ENCODE data around the gene PGLYRP4. TPM values are rescaled to one million over a fixed set of nuclear protein-coding genes. Genes with fewer than 3 reads are reported as not detected.

Gene PGLYRP4
- total RNA-seq, 6 experiments from 2014 or later = not detected

DNA sequence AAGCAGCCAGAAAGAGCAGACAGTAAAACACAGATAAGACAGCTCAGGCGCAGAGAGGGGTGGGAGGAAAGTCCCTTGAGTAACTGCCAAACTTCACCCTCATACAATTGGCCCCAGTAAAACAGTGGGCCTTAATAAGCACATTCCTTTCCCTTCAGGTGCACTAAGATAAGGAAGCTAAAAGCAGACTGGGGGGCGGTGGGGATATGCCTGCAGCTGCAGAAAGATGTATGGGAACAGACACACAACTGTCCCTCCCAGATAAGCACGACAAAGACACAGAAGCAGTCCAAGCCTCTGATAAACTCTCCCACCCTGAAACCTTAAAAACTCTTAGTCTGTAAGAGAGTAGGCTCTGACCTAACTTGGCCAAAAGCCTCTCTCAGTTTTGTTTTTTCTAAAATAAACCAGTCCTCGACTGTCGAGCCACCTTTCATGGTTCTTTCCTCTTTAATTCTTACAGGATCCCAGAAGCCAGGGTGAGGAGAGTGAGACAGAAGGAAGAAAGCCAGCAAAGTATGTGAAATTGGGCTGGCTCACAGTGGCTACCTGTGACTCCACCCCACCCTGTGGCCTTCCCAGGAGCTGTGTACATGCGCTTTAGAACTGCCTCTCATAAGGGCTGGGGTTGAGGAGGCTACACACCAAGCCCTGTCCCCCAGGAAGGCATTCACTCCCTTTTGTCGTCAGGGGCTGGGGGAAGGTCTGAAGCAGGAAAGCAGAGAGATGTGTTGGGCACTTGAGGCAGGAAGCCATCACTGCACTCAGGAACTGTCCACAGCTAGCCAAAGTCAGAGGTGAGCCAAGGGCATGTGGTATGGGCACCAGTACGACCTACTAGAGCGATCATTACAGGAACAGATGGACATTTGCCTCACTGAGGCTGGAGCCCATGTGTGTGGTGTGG lies 4.6 kb downstream of the PGLYRP4 start:
- no peak overlapping the region for H3K4me3 ChIP-seq
- no peaks in the 10 kb centered on the region for H3K36me3 ChIP-seq
- ATAC-seq (no peak), DNase-seq (no peak)
- WGBS (ENCODE audit: insufficient coverage, low coverage, low lambda C conversion rate, missing lambda C conversion rate) = 30% methylated on average over 7 of the region's 9 CpGs
- H3K27me3 ChIP-seq = no peaks in the 10 kb centered on the region
- no peak overlapping the region for H3K27ac ChIP-seq
- no peaks in the 10 kb centered on the region for H3K9me3 ChIP-seq
- no peaks in the 10 kb centered on the region for H3K4me1 ChIP-seq
- intact Hi-C loops (cut with DNase I) = no loop called here
- no peak for TF ChIP-seq POLR2A (IDR thresholded peaks at IDR 0.05)
- TF ChIP-seq, protein P1, sequence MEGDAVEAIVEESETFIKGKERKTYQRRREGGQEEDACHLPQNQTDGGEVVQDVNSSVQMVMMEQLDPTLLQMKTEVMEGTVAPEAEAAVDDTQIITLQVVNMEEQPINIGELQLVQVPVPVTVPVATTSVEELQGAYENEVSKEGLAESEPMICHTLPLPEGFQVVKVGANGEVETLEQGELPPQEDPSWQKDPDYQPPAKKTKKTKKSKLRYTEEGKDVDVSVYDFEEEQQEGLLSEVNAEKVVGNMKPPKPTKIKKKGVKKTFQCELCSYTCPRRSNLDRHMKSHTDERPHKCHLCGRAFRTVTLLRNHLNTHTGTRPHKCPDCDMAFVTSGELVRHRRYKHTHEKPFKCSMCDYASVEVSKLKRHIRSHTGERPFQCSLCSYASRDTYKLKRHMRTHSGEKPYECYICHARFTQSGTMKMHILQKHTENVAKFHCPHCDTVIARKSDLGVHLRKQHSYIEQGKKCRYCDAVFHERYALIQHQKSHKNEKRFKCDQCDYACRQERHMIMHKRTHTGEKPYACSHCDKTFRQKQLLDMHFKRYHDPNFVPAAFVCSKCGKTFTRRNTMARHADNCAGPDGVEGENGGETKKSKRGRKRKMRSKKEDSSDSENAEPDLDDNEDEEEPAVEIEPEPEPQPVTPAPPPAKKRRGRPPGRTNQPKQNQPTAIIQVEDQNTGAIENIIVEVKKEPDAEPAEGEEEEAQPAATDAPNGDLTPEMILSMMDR (IDR thresholded peaks at IDR 0.05) = no peak

DNA sequence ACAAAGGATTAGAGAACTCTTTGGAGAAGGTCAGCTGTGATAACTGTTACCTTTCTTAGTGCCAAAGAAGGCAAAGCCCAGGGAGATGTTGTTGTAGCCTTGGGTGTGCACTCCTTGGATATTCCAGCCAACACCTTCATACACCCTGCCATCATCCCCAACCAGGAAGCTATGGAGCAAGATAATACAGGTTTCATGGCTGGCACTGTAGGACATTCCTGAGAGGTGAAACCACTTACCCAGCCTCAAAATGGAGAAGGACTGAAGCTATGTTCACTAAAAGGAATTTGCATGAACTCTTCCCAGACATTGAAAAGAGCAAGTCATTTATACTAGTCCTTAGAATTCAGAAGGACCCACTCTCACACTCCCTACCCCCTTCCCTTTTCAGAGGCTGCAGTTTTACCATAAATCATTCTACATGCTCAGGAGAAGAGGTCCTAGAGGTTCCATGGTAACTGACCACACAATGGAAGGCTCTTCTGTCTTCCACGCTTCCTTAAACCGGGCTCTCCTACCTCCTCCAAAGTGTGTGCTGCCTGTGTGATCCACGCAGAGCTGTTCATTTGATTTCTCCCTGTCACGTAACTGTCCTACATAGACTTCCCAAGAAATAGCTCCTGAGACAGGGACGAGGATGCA lies 5.5 kb downstream of the PGLYRP4 start:
- ATAC-seq (no peak), DNase-seq (no peak)
- H3K4me1 ChIP-seq = no peaks in the 10 kb centered on the region
- no peak overlapping the region for H3K27ac ChIP-seq
- no peaks in the 10 kb centered on the region for H3K9me3 ChIP-seq
- TF ChIP-seq, protein P1 (IDR thresholded peaks at IDR 0.05) = no peak
- no peak for TF ChIP-seq POLR2A (IDR thresholded peaks at IDR 0.05)
- no peaks in the 10 kb centered on the region for H3K27me3 ChIP-seq
- no peak overlapping the region for H3K4me3 ChIP-seq
- 19% methylated on average over 5 of the region's 5 CpGs for WGBS (ENCODE audit: insufficient coverage, low coverage, low lambda C conversion rate, missing lambda C conversion rate)
- intact Hi-C loops (cut with DNase I) = no loop called here
- H3K36me3 ChIP-seq = no peaks in the 10 kb centered on the region

DNA sequence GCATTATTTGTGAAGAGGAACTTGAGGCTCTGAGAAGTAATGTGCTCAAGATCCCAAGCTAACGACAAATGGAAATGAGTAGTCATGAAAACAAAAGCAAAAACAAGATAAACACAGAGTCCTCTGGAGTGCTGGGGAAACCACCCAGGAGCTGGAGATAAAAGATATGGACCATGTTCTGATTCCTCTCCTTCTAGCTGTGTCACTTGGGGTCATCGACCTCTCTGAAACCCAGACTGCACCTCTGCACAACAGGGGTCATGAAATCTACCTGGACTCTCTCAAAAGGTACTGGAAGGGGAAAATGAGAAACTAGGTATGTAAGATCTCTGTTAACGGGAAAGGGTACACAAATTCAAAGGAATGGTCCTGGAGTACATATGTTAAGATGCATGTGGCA lies 6.5 kb downstream of the PGLYRP4 start:
- Histone ChIP-seq H3K27ac (no peak overlapping the region), H3K4me3 (no peak overlapping the region), H3K36me3 (no peaks in the 10 kb centered on the region), H3K27me3 (no peaks in the 10 kb centered on the region), H3K4me1 (no peaks in the 10 kb centered on the region), H3K9me3 (no peaks in the 10 kb centered on the region)
- TF ChIP-seq, protein P1 (IDR thresholded peaks at IDR 0.05) = no peak
- no peak for TF ChIP-seq POLR2A (IDR thresholded peaks at IDR 0.05)
- DNase-seq = no peak
- 56% methylated on average over 3 of the region's 3 CpGs for WGBS (ENCODE audit: insufficient coverage, low coverage, low lambda C conversion rate, missing lambda C conversion rate)
- ATAC-seq = no peak
- intact Hi-C loops (cut with DNase I) = no loop called here

DNA sequence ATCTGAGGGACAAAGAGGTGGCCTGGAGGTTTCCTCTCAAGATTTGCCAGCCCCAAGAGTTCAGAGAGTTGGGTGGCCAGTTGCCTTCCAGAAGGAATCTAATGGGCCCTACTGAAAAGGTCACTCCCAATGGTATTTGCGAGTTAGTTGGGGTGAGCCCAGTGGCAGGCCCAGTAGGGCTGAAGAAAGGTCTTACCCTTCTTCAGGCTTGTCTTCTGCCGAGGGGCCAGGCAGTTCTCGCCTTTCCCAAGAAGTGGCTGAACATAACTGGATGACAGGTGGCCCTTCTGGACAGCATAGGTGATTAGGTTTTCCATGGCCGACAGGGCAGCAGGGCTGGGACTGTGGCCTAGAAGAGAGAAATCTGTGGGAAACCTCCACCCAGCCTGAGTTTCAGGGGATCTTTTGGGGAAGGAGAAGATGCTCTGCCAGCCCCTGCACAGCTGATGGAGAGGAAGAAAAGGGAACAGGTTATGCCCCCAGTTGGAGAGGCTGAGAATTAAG lies 7.2 kb downstream of the PGLYRP4 start:
- no peaks in the 10 kb centered on the region for H3K36me3 ChIP-seq
- WGBS (ENCODE audit: insufficient coverage, low coverage, low lambda C conversion rate, missing lambda C conversion rate) = 90% methylated on average over 2 of the region's 4 CpGs
- intact Hi-C loops (cut with DNase I) = no loop called here
- H3K4me3 ChIP-seq = no peak overlapping the region
- DNase-seq (no peak), ATAC-seq (no peak)
- H3K9me3 ChIP-seq = no peaks in the 10 kb centered on the region
- H3K4me1 ChIP-seq = no peaks in the 10 kb centered on the region
- H3K27ac ChIP-seq = no peak overlapping the region
- no peak for TF ChIP-seq POLR2A (IDR thresholded peaks at IDR 0.05)
- TF ChIP-seq, protein P1 (IDR thresholded peaks at IDR 0.05) = no peak
- H3K27me3 ChIP-seq = no peaks in the 10 kb centered on the region

All from right lobe of liver (tissue), 6 donors.